Transverse colon (tissue), 3 donors: ENCODE results near the gene ZFHX3.

Experiments used
- POLR2A ChIP-seq: fragments of 450-650 bp; IDR thresholded peaks from one replicate; pipeline ENCODE4 v1.6.1; 2016; ENCODE audit warnings: antibody characterized with exemption, mild to moderate bottlenecking, moderate library complexity
- TF ChIP-seq, protein P1 (sequence below), 5 experiments: fragments of 200-600 bp in 3 of 5; fragments of 450-650 bp in 2 of 5; sonication (generic) in 3 of 5; IDR thresholded peaks; 1 replicate in 2 of 5; 2 replicates in 3 of 5; pipeline ENCODE4 v1.5.1; 2016 to 2017; ENCODE audit warnings: antibody characterized with exemption in 5 of 5, inconsistent platforms in 3 of 5, mild to moderate bottlenecking in 2 of 5, moderate library complexity in 1 of 5

- TF ChIP-seq, protein P1, sequence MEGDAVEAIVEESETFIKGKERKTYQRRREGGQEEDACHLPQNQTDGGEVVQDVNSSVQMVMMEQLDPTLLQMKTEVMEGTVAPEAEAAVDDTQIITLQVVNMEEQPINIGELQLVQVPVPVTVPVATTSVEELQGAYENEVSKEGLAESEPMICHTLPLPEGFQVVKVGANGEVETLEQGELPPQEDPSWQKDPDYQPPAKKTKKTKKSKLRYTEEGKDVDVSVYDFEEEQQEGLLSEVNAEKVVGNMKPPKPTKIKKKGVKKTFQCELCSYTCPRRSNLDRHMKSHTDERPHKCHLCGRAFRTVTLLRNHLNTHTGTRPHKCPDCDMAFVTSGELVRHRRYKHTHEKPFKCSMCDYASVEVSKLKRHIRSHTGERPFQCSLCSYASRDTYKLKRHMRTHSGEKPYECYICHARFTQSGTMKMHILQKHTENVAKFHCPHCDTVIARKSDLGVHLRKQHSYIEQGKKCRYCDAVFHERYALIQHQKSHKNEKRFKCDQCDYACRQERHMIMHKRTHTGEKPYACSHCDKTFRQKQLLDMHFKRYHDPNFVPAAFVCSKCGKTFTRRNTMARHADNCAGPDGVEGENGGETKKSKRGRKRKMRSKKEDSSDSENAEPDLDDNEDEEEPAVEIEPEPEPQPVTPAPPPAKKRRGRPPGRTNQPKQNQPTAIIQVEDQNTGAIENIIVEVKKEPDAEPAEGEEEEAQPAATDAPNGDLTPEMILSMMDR (IDR thresholded peaks at IDR 0.05) = no peak
- TF ChIP-seq POLR2A = no peak
These were observed 70.8 kb downstream of the ZFHX3 start for GRCh38 chr16:72977127-72977526.
